GM15510 (cell line): ENCODE measurements around the gene BORCS5.

Source experiments
- POLR2A ChIP-seq: IDR thresholded peaks from 3 replicates; pipeline ENCODE4 v1.6.1; 2011; ENCODE audit warnings: borderline replicate concordance; ENCODE audit not compliant: insufficient read length; ENCODE audit errors: extremely low read depth

Gene BORCS5

GRCh38 chr12:12474931-12475795 lies 118.3 kb downstream of the BORCS5 start:
- no peak for TF ChIP-seq POLR2A

- TF ChIP-seq POLR2A = no peak
Observed at GRCh38 chr12:12476857-12477531, 120.1 kb downstream of the BORCS5 start.

GRCh38 chr12:12477532-12477890 lies 120.6 kb downstream of the BORCS5 start:
- no peak for TF ChIP-seq POLR2A

- no peak for TF ChIP-seq POLR2A
Observed at GRCh38 chr12:12480074-12480473, 123.2 kb downstream of the BORCS5 start.

- no peak for TF ChIP-seq POLR2A
Observed at GRCh38 chr12:12481631-12482030, 124.8 kb downstream of the BORCS5 start.

GRCh38 chr12:12482150-12482761 lies 125.4 kb downstream of the BORCS5 start:
- TF ChIP-seq POLR2A = no peak

GRCh38 chr12:12482959-12483358 lies 126.1 kb downstream of the BORCS5 start:
- no peak for TF ChIP-seq POLR2A

- no peak for TF ChIP-seq POLR2A
Observed at GRCh38 chr12:12483438-12483837, 126.6 kb downstream of the BORCS5 start.

GRCh38 chr12:12486661-12487240 lies 129.9 kb downstream of the BORCS5 start:
- TF ChIP-seq POLR2A = no peak

- TF ChIP-seq POLR2A = no peak
Observed at GRCh38 chr12:12487490-12487889, 130.6 kb downstream of the BORCS5 start.

GRCh38 chr12:12488296-12488695 lies 131.4 kb downstream of the BORCS5 start:
- no peak for TF ChIP-seq POLR2A

- TF ChIP-seq POLR2A = no peak
Observed at GRCh38 chr12:12488823-12489550, 132.1 kb downstream of the BORCS5 start.

GRCh38 chr12:12491606-12492005 lies 134.7 kb downstream of the BORCS5 start:
- no peak for TF ChIP-seq POLR2A

GRCh38 chr12:12492547-12492946 lies 135.7 kb downstream of the BORCS5 start:
- TF ChIP-seq POLR2A = no peak

GRCh38 chr12:12495536-12495935 lies 138.7 kb downstream of the BORCS5 start:
- TF ChIP-seq POLR2A = no peak

GRCh38 chr12:12498210-12498609 lies 141.3 kb downstream of the BORCS5 start:
- TF ChIP-seq POLR2A = no peak
